Cardiac fibroblast (primary cell): ENCODE data around the gene CDH13.
A peak's percentile ranks its signal among the peaks of the same experiment; 100 is the strongest.

Experiments used
- DNase-seq, 2 donors: peaks; one replicate each; pipeline versions ENCODE4 v3.0.0 to v3.0.0-alpha.2; 2010; ENCODE audit warnings: low read depth in 2 of 2
- H3K4me3 ChIP-seq, 2 donors: replicated peaks in 1 of 2; 1 replicate in 1 of 2; 2 replicates in 1 of 2; pipeline ENCODE4 v1.5.1; 2011; ENCODE audit warnings: low read depth in 2 of 2, low read length in 2 of 2, mild to moderate bottlenecking in 2 of 2, moderate library complexity in 1 of 2
- TF ChIP-seq, protein P1 (sequence below): IDR thresholded peaks from one replicate; pipeline ENCODE4 v1.5.1; 2011; ENCODE audit warnings: low read depth, mild to moderate bottlenecking, low read length, inconsistent platforms

The CDH13 gene

DNA sequence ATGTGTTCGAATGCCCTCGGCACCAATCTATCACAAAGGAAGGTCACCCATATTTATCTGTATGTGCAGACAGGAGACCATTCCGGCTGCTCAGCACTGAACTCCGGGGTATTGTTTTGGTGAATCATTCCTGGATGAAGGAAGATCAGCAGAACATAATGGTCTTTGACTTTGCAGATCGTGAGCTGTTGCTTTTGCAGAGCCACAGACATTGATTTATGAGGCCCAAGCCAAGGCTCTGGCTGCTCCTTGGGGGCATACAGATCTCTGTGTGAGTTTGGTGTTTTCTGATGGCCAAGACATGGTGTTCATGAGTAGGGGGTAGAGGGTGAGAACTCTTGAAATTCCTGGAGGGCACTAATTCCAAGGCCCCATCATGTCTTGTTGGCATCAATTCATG is 722.2 kb downstream of the CDH13 start:
- TF ChIP-seq, protein P1, sequence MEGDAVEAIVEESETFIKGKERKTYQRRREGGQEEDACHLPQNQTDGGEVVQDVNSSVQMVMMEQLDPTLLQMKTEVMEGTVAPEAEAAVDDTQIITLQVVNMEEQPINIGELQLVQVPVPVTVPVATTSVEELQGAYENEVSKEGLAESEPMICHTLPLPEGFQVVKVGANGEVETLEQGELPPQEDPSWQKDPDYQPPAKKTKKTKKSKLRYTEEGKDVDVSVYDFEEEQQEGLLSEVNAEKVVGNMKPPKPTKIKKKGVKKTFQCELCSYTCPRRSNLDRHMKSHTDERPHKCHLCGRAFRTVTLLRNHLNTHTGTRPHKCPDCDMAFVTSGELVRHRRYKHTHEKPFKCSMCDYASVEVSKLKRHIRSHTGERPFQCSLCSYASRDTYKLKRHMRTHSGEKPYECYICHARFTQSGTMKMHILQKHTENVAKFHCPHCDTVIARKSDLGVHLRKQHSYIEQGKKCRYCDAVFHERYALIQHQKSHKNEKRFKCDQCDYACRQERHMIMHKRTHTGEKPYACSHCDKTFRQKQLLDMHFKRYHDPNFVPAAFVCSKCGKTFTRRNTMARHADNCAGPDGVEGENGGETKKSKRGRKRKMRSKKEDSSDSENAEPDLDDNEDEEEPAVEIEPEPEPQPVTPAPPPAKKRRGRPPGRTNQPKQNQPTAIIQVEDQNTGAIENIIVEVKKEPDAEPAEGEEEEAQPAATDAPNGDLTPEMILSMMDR: no peak
- H3K4me3 ChIP-seq: no peak overlapping the region
- DNase-seq: no peak

DNA sequence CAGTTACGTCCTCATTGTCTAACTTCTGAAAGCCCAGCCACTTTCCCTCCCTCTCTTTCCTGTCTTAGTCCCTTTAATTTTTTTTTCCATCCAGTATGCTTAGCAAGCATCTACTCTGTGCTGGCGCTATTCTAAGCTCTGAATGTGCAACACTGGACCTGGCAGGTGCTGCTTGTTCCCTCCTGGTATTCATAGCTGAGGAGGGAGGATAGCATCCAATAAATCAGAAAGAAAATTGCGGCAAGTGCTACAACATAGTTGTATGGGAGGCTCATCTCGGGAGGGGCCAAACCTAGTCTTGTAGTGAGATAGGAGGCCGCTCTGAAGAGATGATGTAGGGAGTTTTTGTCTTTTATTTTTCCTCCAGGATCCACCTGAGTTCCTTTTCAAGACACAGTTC is 723.7 kb downstream of the CDH13 start:
- DNase-seq: no peak
- H3K4me3 ChIP-seq: no peak overlapping the region
- TF ChIP-seq, protein P1: no peak

DNA sequence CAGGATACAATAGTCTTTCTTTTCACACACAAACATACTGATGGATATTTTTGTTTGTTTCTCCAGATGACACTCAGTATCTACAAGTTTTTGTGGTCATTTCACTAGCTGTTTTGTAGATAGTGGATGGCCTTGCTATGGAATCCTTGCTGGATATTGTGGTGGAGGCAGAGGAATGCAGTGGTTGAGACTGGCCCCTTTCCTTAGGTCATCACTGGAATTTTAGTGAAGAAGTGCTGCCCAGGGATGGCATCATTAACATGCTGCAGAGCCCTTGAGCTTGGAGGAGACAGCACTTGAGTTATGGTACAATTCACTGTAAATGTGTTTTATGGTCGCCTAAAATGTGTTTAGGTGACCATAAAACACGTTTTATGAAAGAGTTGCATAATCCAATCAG is 725.1 kb downstream of the CDH13 start:
- H3K4me3 ChIP-seq: no peak overlapping the region
- TF ChIP-seq, protein P1: no peak
- peak in 1 of 2 donors; percentile 36 for DNase-seq

DNA sequence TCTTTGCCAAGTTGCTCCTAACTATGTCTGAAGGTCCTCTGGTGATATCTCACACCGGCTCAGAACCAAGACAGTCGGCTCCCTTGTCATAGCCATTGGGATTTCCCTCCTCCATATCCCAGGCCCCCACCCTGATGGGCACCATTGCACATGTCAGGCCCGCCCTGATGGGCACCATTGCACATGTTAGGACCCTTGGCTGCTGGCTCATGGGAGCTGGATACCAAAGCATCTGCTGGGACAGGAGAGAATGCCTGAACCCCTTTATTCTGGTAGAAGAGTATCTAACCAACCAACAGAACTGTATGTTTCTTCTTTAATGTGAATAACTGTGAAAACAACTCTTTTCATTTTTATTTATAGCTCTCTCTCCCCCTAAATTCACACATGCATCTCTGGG is 726.5 kb downstream of the CDH13 start:
- no peak for DNase-seq
- TF ChIP-seq, protein P1: no peak
- no peak overlapping the region for H3K4me3 ChIP-seq

DNA sequence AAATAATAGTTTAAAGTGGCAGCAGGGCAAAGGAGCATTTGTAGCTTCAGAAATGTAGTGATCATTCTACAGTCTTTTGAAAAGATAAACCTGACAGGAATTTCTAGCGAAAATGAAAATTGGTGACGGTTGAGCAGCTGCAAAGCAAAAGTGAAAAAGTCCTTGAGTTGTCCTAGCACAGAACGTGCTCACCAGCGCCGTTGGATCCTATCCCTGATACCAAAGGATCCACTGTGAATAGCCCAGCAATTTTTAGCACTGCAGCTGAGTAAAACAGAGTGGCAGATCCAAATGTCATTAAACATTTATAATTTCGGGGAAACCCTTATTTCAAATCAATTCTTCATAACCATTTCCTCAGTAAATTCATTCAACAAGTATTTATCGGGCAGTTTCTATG is 727.2 kb downstream of the CDH13 start:
- no peak for DNase-seq
- TF ChIP-seq, protein P1: no peak
- H3K4me3 ChIP-seq: no peak overlapping the region

DNA sequence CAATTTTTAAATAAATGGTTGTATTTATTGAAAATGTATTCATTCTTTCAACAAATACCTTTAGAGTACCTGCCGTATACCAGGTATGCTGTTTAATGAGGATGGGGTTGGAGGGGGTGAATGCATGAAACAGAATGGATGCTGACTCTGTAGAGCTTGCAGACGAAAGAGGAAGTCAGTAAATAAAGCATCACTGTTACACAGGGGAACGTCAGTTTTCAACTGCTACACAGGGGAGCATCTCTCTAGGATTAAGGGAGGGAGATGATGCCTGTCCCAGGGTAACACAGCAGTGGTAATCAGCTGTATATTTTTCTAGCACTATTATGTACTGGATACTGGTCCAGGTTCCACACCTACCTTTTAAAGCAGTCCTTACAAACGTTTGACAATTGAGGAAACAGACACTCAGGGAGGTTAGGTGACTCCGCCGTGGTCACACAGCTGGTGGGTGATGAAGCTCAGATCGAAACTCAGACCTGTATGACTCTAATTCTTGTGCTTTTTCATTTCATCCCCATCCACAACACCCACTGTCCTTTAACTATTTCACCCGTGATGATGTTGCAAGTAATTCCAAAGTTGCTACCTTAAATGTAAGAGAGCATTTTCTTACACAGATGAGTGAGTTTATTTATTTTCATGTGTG is 728.9 kb downstream of the CDH13 start:
- TF ChIP-seq, protein P1: no peak
- no peak for DNase-seq
- H3K4me3 ChIP-seq: no peak overlapping the region

DNA sequence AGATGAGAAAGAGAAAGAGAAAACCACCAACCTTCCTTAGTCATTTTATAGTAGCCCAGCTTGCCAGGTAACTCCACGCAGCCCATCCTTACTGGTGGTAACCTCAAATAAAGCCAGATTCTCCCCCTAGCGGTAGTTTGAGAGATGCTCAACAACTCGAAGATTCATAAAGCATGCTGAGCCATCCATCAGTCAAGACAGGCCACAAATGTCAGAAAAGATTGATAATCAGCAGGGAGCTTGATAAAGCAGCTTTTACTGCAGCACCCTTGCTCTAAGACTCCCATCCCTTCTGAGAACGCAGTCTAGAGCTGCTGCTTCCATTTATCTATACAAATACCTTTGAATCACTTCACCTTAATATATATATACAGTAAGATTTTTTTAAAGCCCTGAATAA is 729.5 kb downstream of the CDH13 start:
- peak; percentile 77 to 79 for DNase-seq

More for the DNA sequence above, 729.5 kb downstream of the CDH13 start:
- TF ChIP-seq, protein P1: peak; percentile 81
- H3K4me3 ChIP-seq: no peak overlapping the region
